Naive B cell (primary cell): ENCODE results near the gene RBM12. TPM values are rescaled to one million over a fixed set of nuclear protein-coding genes. Genes with fewer than 3 reads are reported as not detected.

Source experiments
- ATAC-seq, 2 donors: fragments of 150-1000 bp; cut with Tn5 transposase; 2 replicates each; pipeline ENCODE4 v1.10.0; 2021; ENCODE audit warnings: low read depth in 2 of 2, mild to moderate bottlenecking in 2 of 2, moderate library complexity in 2 of 2
- DNase-seq: peaks from one replicate; pipeline ENCODE4 v3.0.0; 2022
- H3K27ac Mint-ChIP-seq, 6 donors: one replicate each; pipeline ENCODE4 v1.8.0; 2020 to 2022; ENCODE audit warnings: mild to moderate bottlenecking in 6 of 6, mixed read lengths in 6 of 6, moderate library complexity in 5 of 6, inconsistent platforms in 2 of 6
- H3K27me3 Mint-ChIP-seq, 3 donors: one replicate each; pipeline ENCODE4 v1.8.0; 2021 to 2022; ENCODE audit warnings: mixed read lengths in 3 of 3, mild to moderate bottlenecking in 1 of 3
- H3K36me3 Mint-ChIP-seq, 2 donors: one replicate each; pipeline ENCODE4 v1.8.0; 2020 to 2022; ENCODE audit warnings: mixed read lengths in 2 of 2, inconsistent platforms in 1 of 2, mild to moderate bottlenecking in 1 of 2
- H3K4me1 Mint-ChIP-seq, 3 donors: one replicate each; pipeline ENCODE4 v1.8.0; 2020 to 2022; ENCODE audit warnings: mixed read lengths in 3 of 3, inconsistent platforms in 1 of 3, mild to moderate bottlenecking in 1 of 3, moderate library complexity in 1 of 3
- H3K4me3 Mint-ChIP-seq, 8 donors: one replicate each; pipeline ENCODE4 v1.8.0; 2020 to 2022; ENCODE audit warnings: mild to moderate bottlenecking in 8 of 8, mixed read lengths in 8 of 8, moderate library complexity in 8 of 8, inconsistent platforms in 2 of 8
- H3K9me3 Mint-ChIP-seq, 7 donors: one replicate each; pipeline ENCODE4 v1.8.0; 2020 to 2022; ENCODE audit warnings: mixed read lengths in 7 of 7, mild to moderate bottlenecking in 5 of 7, inconsistent platforms in 2 of 7, moderate library complexity in 1 of 7
- polyA plus RNA-seq, 6 donors: library from polyadenylated mRNA; unstranded; fragments of 300-500 nt; fragmentation: Illumina TruSeq; gene quantifications; one replicate each; pipeline ENCODE4 v1.2.3, GENCODE V29; 2021; ENCODE audit warnings: low read depth in 6 of 6

RBM12 gene
- polyA plus RNA-seq, 6 donors from 2014 or later: 39.4 to 58.8 (median 51.6) TPM

DNA sequence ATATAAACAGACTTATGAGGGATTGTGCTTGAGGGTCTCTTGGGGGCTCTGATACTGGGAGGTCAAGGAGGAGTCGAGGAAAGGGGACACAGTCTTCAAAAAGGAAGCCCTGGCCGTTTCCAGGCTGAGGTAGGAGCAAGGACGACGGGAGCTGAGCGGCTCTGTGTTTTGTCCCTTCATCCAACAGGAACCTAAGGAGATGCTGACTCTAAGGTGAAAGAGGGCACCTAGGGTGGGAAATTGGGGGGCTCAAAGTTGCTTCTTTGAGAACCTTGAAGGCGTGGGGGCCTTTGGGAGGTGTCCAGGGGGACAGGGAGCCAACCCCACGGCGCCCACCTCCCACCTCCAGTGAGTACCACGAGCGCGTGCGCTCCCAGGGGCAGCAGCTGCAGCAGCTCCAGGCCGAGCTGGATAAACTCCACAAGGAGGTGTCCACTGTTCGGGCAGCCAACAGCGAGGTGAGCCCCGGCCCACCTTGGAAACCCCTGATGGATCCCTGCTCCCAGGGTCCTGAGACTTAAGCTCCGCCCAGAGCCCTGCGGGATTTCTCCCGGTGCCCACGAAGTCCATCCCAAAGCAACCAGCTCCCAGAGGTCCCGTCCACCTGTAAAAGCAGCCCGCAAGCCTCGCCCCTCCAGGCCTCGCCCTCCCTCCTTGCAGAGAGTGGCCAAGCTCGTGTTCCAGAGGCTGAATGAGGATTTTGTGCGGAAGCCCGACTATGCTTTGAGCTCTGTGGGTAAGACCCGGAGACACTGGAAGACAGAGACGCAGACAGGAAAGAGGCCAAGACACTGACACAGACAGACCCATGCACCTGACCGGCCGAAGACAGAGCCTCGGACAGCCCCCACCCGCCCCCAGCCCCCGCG is 46.2 kb downstream of the RBM12 start:
- Mint-ChIP-seq H3K4me1 (peaks cover 38 to 53% (median 50%) of the 10 kb centered on the region in 3 donors), H3K27me3 (peaks cover 0 to 4% (median 4%) of the 10 kb centered on the region in 3 donors), H3K4me3 (peak overlapping the region; percentile 85 to 96 (median 92)), H3K27ac (peak overlapping the region; percentile 60 to 99 (median 77)), H3K36me3 (no peaks in the 10 kb centered on the region), H3K9me3 (no peaks in the 10 kb centered on the region)
- DNase-seq (no peak), ATAC-seq (no peak)

DNA sequence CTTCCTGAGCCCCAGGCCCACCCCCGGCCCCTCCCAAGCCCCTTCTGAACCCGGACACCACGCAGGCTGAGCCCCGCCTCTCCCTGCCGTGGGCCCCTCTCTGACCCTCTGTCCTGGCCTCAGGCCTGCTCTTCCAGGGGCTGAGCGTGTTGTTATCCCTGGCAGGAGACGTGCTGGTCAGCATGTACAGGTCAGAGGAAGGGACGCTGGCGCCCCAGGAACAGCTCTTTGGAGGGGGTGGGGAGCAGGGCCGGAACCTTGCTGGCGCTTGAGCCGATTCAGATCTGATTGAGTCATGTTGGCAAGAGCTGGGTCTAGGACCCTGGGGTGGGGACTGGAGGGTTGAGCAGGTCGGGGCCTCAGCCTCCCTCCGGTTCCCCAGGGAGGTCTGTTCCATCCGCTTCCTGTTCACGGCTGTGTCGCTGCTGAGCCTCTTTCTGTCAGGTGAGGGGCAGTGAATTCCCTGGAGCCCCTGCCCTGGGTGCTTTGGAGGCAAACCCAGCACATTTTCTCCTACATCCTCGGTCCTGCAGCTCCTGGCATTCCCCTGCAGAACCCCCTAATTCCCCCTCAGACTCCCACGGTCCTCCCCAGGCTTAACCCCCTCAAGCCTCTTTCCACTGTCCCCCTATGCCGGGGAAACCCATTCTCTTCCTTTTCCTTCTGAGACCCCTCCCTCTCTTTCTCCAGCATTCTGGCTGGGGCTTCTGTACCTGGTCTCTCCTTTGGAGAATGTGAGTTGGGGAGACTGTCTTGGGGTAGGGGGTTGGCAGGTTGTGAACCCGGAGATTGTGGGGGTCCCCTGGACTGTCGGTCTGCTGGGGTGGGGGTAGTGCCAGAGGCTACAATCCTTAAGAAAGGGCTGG is 47.1 kb downstream of the RBM12 start:
- Mint-ChIP-seq H3K27me3 (peaks cover 0 to 4% (median 4%) of the 10 kb centered on the region in 3 donors), H3K9me3 (no peaks in the 10 kb centered on the region), H3K4me1 (peaks cover 38 to 55% (median 50%) of the 10 kb centered on the region in 3 donors), H3K4me3 (peak overlapping the region; percentile 85 to 96 (median 92)), H3K27ac (peak overlapping the region; percentile 27 to 99 (median 78)), H3K36me3 (no peaks in the 10 kb centered on the region)
- ATAC-seq (no peak), DNase-seq (peak; percentile 60)

DNA sequence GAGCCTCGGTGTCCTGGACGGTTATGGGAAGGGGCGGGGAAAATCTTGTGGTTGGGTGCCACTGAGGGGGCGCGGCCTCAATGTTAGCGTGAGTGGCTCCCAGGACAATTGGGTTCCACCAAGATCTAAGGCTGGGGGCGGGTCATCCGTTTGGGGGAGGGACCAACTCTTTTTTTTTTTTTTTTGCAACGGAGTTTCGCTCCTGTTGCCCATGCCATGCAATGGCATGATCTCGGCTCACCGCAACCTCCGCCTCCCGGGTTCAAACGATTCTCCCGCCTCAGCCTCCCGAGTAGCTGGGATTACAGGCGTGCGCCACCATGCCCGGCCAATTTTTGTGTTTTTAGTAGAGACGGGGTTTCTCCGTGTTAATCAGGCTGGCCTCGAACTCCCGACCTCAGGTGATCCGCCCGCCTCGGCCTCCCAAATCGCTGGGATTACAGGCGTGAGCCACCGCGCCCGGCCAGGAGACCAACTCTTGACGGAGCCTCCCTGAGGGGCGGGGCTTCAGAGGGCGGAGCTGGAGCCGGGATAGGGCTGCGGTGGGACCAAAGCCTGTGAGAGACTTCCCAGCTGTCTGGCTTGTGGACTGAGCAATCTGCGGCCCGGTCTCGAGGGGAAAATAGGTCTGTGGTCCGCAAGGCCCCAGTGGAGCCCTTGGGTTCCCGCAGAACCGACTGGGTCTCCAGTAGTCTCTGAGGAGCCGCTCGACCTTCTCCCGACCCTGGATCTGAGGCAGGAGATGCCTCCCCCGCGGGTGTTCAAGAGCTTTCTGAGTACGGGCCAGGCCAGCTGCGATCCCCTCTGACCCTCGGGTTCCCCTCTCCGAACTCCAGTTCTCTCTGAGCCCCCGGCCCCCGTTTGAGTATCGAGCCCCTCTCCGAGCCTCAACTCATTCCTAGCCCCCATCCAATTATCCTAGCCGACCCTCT is 48.0 kb downstream of the RBM12 start:
- Mint-ChIP-seq H3K27me3 (peaks cover 0 to 4% (median 4%) of the 10 kb centered on the region in 3 donors), H3K4me3 (peak overlapping the region; percentile 85 to 96 (median 92))

DNA sequence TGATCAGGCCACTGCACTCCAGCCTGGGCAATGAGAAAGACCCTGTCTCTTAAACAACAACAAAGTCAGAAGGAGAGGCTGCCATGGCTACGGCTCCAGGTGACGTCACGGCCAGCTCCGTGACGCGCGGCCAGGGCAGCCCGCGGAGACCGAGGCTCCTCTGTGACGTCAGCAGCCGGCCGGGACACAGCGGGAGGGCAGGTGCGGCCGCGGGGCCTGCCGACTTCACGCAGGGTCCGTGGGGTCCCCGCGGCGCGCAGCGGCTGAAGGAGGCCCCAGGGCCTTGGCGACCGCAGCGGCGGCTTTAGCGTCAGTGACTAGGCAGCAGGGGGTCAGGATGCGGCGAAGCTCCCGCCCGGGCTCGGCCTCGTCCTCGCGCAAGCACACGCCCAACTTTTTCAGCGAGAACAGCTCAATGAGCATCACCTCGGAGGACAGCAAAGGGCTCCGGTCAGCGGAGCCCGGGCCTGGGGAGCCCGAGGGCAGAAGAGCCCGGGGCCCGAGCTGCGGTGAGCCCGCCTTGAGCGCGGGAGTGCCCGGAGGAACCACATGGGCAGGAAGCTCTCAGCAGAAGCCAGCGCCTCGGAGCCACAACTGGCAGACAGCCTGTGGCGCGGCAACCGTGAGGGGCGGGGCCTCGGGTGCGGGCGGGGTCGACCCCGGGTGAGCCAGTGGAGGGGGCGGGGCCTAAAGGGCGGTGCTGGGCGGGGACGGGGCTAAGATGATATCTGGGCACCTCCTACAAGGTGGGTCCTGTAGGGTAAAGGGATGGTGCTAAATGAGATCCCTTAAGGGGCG is 48.8 kb downstream of the RBM12 start, which contains the start of gene SPAG4:
Gene SPAG4 (plus strand): TSS at position 163 of the 798 bp plus-strand sequence. CDS start 175 bp downstream, at position 338.
- Mint-ChIP-seq H3K4me1 (peaks cover 42 to 66% (median 61%) of the 10 kb centered on the region in 3 donors), H3K27ac (peak within 1 kb of the TSS; percentile 99 to 100 (median 100)), H3K27me3 (peaks cover 0 to 4% (median 4%) of the 10 kb centered on the region in 3 donors), H3K9me3 (no peaks in the 10 kb centered on the region), H3K36me3 (no peaks in the 10 kb centered on the region), H3K4me3 (peak within 1 kb of the TSS; percentile 85 to 96 (median 92))
- ATAC-seq: peak; percentile 75
- peak; percentile 98 for DNase-seq

More for the DNA sequence above, 48.0 kb downstream of the RBM12 start:
- no peak for DNase-seq
- ATAC-seq: no peak
- Mint-ChIP-seq H3K4me1 (peaks cover 42 to 61% (median 58%) of the 10 kb centered on the region in 3 donors), H3K27ac (peak overlapping the region; percentile 59 to 100 (median 97)), H3K36me3 (no peaks in the 10 kb centered on the region), H3K9me3 (no peaks in the 10 kb centered on the region)

DNA sequence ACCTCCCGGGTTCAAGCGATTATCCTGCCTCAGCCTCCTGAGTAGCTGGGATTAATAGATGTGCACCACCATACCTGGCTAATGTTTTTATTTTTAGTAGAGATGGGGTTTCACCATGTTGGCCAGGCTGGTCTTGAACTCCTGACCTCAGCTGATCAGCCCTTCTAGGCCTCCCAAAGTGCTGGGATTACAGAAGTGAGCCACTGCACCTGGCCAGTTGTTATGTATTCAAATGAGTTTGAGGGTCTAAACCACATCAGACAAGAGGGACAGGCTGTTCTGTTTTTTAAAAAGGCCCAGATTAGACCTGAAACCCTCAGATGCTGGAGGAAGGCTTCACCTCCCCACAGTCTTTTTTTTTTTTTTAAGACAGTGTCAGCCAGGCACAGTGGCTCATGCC is 53.2 kb downstream of the RBM12 start:
- peaks cover 0 to 4% (median 0%) of the 10 kb centered on the region in 3 donors for H3K27me3 Mint-ChIP-seq
- H3K36me3 Mint-ChIP-seq: no peaks in the 10 kb centered on the region
- peaks cover 17 to 32% (median 30%) of the 10 kb centered on the region in 3 donors for H3K4me1 Mint-ChIP-seq
- DNase-seq (no peak), ATAC-seq (no peak)
- H3K9me3 Mint-ChIP-seq: no peaks in the 10 kb centered on the region
- peak overlapping the region in 3 of 6 donors; percentile 27 to 85 (median 36) for H3K27ac Mint-ChIP-seq
- H3K4me3 Mint-ChIP-seq: peak overlapping the region in 1 of 8 donors; percentile 84

DNA sequence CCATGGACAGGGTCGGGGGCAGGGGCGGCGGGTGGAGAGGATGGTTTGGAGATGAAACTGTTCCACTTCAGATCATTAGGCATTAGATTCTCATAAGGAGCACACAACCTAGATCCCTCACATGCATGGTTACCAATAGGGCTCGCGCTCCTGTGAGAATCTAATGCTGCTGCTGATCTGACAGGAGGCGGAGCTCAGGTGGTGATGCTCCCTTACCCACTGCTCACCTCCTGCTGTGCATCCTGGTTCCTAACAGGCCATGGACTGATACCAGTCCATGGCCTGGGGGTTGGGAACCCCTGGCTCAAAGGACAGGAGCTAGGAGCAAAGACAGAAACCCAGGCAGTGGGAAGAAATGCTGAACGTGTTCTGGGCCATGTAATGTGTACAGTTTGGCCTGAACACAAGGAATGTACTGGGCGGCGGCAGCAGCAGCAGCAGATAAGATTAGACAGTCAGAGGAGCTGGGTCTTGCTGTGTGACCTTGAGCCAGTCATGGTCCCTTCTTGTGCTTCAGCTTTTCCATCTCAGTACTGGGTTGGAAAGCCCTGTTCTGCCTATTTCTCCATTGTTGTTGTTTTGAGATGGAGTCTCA is 53.8 kb downstream of the RBM12 start:
- H3K27me3 Mint-ChIP-seq: peaks cover 0 to 4% (median 0%) of the 10 kb centered on the region in 3 donors
- DNase-seq (no peak), ATAC-seq (no peak)
- no peaks in the 10 kb centered on the region for H3K9me3 Mint-ChIP-seq
- peak overlapping the region in 3 of 6 donors; percentile 27 to 82 (median 36) for H3K27ac Mint-ChIP-seq
- H3K36me3 Mint-ChIP-seq: no peaks in the 10 kb centered on the region
- H3K4me1 Mint-ChIP-seq: peaks cover 13 to 29% (median 26%) of the 10 kb centered on the region in 3 donors
- H3K4me3 Mint-ChIP-seq: no peak overlapping the region

DNA sequence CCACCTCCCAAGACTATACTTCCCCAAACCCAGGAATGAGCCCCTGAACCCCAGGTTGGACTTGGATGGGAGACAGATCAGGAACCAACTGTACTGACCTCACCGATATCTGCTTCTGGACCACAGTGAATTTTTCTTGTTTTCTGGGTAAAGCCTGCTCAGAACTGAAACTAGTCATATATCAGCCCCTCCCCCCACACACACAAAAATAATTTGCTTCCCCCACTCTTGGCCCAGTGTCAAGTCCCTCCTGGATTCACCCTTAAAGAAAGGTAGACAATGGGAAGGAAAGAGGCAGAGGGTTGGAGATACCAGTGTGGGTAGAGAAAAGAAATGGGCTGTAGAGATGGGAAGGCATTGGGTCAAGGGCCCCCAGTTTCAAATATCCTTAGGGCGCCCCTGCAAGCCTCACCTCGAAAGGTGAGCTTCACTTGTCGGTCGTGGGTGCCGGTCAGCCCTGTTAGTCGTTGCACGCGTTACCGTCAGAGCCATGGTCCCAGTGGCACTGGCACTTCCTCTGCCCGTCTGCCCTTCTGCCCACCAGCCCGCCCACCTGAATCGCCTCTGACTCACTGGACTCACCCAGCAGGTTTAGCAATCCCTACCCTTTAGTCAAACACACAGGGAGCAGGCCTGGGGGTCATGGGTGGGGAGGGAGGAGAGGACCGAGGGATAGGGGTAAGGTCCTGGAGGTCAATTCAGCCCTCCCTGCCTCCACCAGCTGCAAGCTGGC is 57.5 kb downstream of the RBM12 start:
- H3K4me1 Mint-ChIP-seq: peaks cover 0 to 12% (median under 1%) of the 10 kb centered on the region in 3 donors
- DNase-seq: no peak
- no peaks in the 10 kb centered on the region for H3K9me3 Mint-ChIP-seq
- no peaks in the 10 kb centered on the region for H3K36me3 Mint-ChIP-seq
- H3K27me3 Mint-ChIP-seq: peaks cover 8 to 16% (median 15%) of the 10 kb centered on the region in 3 donors
- no peak overlapping the region for H3K4me3 Mint-ChIP-seq
- no peak for ATAC-seq
- peak overlapping the region in 2 of 6 donors; percentile 38 to 39 for H3K27ac Mint-ChIP-seq

DNA sequence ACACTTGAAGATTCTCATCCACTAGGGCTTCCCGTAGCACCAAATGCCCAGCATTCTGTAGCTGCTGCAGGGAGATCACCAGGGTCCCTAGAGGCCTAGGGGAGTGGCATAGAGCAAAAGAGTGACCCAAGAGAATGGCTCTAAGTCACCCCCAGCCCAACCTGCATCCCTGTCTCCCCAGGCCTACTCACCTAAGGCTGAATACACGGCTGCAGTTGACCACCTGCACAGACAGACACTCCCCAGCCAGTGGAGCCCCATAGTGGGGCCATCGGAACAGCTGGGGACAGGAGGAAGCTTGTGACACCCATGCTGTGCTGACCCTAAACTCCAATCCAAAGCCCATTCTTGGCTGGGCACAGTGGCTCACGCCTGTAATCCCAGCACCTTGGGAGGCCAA is 58.6 kb downstream of the RBM12 start:
- ATAC-seq: no peak
- H3K27ac Mint-ChIP-seq: no peak overlapping the region
- no peaks in the 10 kb centered on the region for H3K9me3 Mint-ChIP-seq

DNA sequence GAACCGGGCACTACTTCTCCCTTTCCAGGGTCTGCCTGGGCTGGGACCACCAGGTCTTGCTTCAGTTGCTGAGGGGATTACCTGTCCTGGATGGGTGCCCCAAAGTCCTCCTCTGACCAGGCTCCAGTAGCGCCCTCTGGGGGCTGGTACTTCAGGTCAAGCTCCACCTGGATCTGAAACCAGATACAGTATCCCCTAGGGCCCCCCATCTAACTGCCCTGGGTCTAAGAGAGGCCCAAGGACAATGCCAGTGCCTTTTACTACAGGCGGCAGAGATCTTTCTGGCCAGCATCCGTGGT is 60.3 kb downstream of the RBM12 start:
- H3K9me3 Mint-ChIP-seq: no peaks in the 10 kb centered on the region
- H3K27ac Mint-ChIP-seq: peak overlapping the region in 1 of 6 donors; percentile 24
- H3K27me3 Mint-ChIP-seq: peaks cover 13 to 34% (median 21%) of the 10 kb centered on the region in 3 donors
- DNase-seq (no peak), ATAC-seq (no peak)
- peak overlapping the region in 2 of 8 donors; percentile 29 to 34 for H3K4me3 Mint-ChIP-seq
- H3K4me1 Mint-ChIP-seq: peaks cover 7 to 11% (median 10%) of the 10 kb centered on the region in 3 donors
- no peaks in the 10 kb centered on the region for H3K36me3 Mint-ChIP-seq

More for the DNA sequence above, 58.6 kb downstream of the RBM12 start:
- Mint-ChIP-seq H3K4me1 (peaks cover under 1 to 7% (median 5%) of the 10 kb centered on the region in 3 donors), H3K36me3 (no peaks in the 10 kb centered on the region), H3K4me3 (no peak overlapping the region), H3K27me3 (peaks cover 12 to 25% (median 17%) of the 10 kb centered on the region in 3 donors)
- no peak for DNase-seq

DNA sequence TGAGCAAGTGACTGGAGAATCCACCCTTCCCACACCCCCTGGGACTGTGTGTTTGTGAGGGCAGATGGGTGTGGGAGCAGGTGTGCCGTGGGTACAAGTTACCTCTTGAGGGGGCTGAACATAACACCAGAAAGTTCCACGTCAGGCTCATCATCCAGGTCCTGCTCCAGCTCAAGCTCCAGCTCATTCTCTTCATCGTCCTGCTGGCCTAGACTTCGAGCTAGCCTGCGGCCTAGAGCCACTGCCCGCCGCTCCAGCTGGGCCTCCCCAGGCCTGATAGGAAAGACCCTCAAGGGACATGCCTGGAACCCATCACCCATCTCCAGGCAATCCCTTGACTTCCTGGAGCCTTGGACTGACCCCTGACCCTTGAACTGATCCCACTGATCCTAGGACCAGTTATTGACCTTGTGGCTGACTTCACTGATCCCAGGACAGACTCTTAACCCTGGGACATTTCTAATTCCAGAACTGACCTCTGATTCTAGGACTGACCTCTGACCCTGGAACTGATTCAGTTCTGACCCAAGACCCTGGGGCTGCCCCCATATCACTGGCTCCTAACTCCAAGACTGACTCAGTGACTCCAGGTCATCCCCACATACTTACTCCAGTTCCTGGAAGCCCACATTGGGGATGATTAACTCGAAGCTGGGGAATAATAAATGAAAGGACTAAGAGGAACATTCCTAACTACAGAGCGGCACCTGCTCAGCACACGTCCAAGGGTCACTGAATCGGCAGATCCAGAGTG is 60.8 kb downstream of the RBM12 start:
- ATAC-seq: no peak
- peak overlapping the region in 3 of 8 donors; percentile 32 to 35 (median 34) for H3K4me3 Mint-ChIP-seq

More for the DNA sequence above, 60.8 kb downstream of the RBM12 start:
- H3K27ac Mint-ChIP-seq: peak overlapping the region in 5 of 6 donors; percentile 44 to 69 (median 66)
- H3K4me1 Mint-ChIP-seq: peaks cover 7 to 11% (median 10%) of the 10 kb centered on the region in 3 donors
- H3K9me3 Mint-ChIP-seq: no peaks in the 10 kb centered on the region
- no peaks in the 10 kb centered on the region for H3K36me3 Mint-ChIP-seq
- H3K27me3 Mint-ChIP-seq: peaks cover 13 to 38% (median 26%) of the 10 kb centered on the region in 3 donors
- DNase-seq: no peak
